MM.1S (cell line): ENCODE results near the gene TTBK1.

Source experiments
- DNase-seq: peaks from one replicate; pipeline ENCODE4 v3.0.0-alpha.2; 2015
- H2AFZ ChIP-seq: fragments of 300-600 bp; sonication (generic); 2 replicates; pipeline ENCODE4 v1.6.0; 2016; ENCODE audit warnings: antibody characterized with exemption, low read length
- H3F3A ChIP-seq: fragments of 300-600 bp; sonication (generic); 2 replicates; pipeline ENCODE4 v1.6.1; 2016; ENCODE audit warnings: mild to moderate bottlenecking, antibody characterized with exemption, low read length, moderate library complexity, mixed read lengths; ENCODE audit not compliant: insufficient read depth
- H3K27ac ChIP-seq: fragments of 300-600 bp; sonication (generic); 2 replicates; pipeline ENCODE4 v1.5.1; 2016; ENCODE audit warnings: mild to moderate bottlenecking, low read length
- H3K27me3 ChIP-seq: fragments of 300-600 bp; sonication (generic); replicated peaks from 2 replicates; pipeline ENCODE4 v1.6.0; 2016; ENCODE audit warnings: low read length; ENCODE audit not compliant: insufficient read depth
- H3K36me3 ChIP-seq: fragments of 300-600 bp; sonication (generic); replicated peaks from 2 replicates; pipeline ENCODE4 v1.6.1; 2016; ENCODE audit warnings: mild to moderate bottlenecking, low read length, mixed read lengths; ENCODE audit not compliant: insufficient read depth
- H3K4me1 ChIP-seq: fragments of 300-600 bp; sonication (generic); 2 replicates; pipeline ENCODE4 v1.6.1; 2016; ENCODE audit warnings: low read length, mixed read lengths
- H3K4me2 ChIP-seq: fragments of 300-600 bp; sonication (generic); 2 replicates; pipeline ENCODE4 v1.6.0; 2016; ENCODE audit warnings: low read depth, low read length
- H3K4me3 ChIP-seq: fragments of 300-600 bp; sonication (generic); 2 replicates; pipeline ENCODE4 v1.5.1; 2016; ENCODE audit warnings: low read length, mixed read lengths
- H3K79me2 ChIP-seq: fragments of 300-600 bp; sonication (generic); 2 replicates; pipeline ENCODE4 v1.6.1; 2016; ENCODE audit warnings: mixed run types, low read length, mixed read lengths
- H3K9ac ChIP-seq: fragments of 300-600 bp; sonication (generic); 2 replicates; pipeline ENCODE4 v1.6.1; 2016; ENCODE audit warnings: low read length, mixed read lengths
- H3K9me2 ChIP-seq: fragments of 300-600 bp; sonication (generic); replicated peaks from 2 replicates; pipeline ENCODE4 v1.6.1; 2016; ENCODE audit warnings: mild to moderate bottlenecking, low read length, mixed read lengths; ENCODE audit not compliant: insufficient read depth
- H3K9me3 ChIP-seq: fragments of 300-600 bp; sonication (generic); replicated peaks from 2 replicates; pipeline ENCODE4 v1.6.1; 2016; ENCODE audit warnings: mild to moderate bottlenecking, low read length, mixed read lengths; ENCODE audit not compliant: insufficient read depth
- H4K20me1 ChIP-seq: fragments of 300-600 bp; sonication (generic); 2 replicates; pipeline ENCODE4 v1.6.1; 2016; ENCODE audit warnings: mild to moderate bottlenecking, low read length, moderate library complexity, mixed read lengths; ENCODE audit not compliant: insufficient read depth
- EZH2 ChIP-seq: fragments of 300-600 bp; sonication (generic); optimal IDR thresholded peaks from 2 replicates; pipeline ENCODE3; 2017; ENCODE audit warnings: low read depth, mild to moderate bottlenecking, antibody characterized with exemption, low read length, mixed read lengths
- EZH2phosphoT487 ChIP-seq: fragments of 300-600 bp; sonication (generic); IDR thresholded peaks from 2 replicates; pipeline ENCODE4 v1.6.1; 2018; ENCODE audit warnings: antibody characterized with exemption, low read length
- TF ChIP-seq, protein P1 (sequence below): fragments of 300-600 bp; sonication (generic); IDR thresholded peaks from 2 replicates; pipeline ENCODE4 v1.5.1; 2016; ENCODE audit warnings: antibody characterized with exemption, low read length, mixed read lengths

The TTBK1 gene

DNA sequence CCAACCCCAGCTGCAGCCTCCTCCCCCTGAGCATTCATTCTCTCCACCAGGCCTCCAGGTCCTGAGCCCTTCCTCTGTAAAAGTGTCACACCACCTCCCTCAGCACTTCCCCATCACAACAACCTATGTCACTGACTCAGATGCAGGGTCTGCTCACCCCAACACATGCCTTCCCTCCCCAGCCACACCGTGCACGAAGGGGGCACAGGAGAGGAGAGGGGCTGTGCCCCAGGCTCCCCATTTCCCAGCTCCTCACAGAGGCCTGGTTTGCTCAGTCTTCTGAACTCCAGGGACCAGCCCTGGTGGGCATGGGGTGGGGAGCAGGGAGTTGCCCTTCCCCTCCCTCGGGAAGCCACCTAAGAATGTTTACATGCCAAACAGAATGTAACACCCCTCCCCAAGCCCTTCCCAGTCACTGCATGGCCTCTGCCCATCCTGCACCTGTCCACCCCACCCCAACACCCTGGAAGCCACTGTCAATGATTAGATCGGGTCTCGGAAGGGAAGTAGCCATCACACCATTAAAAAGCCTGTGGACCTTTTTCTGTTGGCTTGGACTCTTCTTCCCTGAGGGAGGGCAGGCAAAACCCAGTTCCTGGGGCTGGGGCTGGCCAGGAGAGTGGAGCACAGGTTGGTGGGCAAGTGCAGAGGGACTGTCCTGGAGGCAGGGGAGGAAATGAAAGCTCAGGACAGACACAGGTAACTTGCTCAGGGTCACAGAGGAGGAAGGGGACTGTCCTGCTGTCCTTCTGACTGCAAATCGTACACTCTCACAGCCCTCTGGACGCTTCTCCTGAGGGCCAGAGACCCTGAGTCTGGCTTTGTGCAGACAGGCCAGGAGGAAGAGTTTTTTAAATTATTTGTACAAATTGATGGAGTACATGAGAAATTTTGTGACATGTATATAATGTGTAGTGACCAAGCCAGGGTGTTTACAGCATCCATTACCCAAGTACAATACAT, 44.7 kb downstream of the TTBK1 start:
- no peak overlapping the region for H3K9ac ChIP-seq
- no peak overlapping the region for H3K27ac ChIP-seq
- H3K9me3 ChIP-seq: no peaks in the 10 kb centered on the region
- H3K27me3 ChIP-seq: peaks cover 32% of the 10 kb centered on the region
- DNase-seq: no peak
- H4K20me1 ChIP-seq: no peaks in the 10 kb centered on the region
- no peak overlapping the region for H2AFZ ChIP-seq
- H3K36me3 ChIP-seq: no peaks in the 10 kb centered on the region
- no peaks in the 10 kb centered on the region for H3K9me2 ChIP-seq
- no peaks in the 10 kb centered on the region for H3F3A ChIP-seq
- no peak overlapping the region for H3K4me2 ChIP-seq
- TF ChIP-seq, protein P1, sequence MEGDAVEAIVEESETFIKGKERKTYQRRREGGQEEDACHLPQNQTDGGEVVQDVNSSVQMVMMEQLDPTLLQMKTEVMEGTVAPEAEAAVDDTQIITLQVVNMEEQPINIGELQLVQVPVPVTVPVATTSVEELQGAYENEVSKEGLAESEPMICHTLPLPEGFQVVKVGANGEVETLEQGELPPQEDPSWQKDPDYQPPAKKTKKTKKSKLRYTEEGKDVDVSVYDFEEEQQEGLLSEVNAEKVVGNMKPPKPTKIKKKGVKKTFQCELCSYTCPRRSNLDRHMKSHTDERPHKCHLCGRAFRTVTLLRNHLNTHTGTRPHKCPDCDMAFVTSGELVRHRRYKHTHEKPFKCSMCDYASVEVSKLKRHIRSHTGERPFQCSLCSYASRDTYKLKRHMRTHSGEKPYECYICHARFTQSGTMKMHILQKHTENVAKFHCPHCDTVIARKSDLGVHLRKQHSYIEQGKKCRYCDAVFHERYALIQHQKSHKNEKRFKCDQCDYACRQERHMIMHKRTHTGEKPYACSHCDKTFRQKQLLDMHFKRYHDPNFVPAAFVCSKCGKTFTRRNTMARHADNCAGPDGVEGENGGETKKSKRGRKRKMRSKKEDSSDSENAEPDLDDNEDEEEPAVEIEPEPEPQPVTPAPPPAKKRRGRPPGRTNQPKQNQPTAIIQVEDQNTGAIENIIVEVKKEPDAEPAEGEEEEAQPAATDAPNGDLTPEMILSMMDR: no peak
- TF ChIP-seq EZH2 (no peak), EZH2phosphoT487 (no peak)
- no peak overlapping the region for H3K4me3 ChIP-seq
- no peaks in the 10 kb centered on the region for H3K4me1 ChIP-seq
- H3K79me2 ChIP-seq: no peaks in the 10 kb centered on the region

DNA sequence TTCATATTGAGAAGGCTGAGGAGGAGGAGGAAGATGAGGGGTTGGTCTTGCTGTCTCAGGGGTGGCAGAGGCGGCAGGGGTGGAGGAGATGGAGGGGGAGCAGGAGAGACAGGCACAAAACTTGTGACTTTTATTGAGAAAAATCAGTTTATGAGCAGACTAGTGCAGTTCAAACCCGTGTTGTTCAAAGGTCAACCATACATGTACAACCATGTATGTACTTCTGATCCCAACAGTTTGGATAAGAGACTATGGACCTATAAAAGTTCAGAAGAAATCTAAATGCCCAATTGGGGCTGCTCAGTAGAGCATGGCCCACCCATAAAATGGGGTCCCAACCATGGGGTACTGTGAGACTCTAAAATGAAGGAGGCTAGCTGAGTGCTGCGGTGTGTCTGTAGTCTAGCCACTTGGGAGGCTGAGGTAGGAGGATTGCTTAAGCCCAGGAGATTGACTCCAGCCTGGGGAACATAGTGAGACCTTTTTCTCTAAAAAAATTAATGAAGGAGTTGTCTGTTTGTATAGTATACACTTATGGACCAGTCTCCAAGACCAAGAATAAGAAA, 47.1 kb downstream of the TTBK1 start:
- Histone ChIP-seq H3K9me2 (no peaks in the 10 kb centered on the region), H2AFZ (no peak overlapping the region), H3F3A (no peaks in the 10 kb centered on the region), H3K9me3 (no peaks in the 10 kb centered on the region), H4K20me1 (no peaks in the 10 kb centered on the region), H3K36me3 (no peaks in the 10 kb centered on the region), H3K27me3 (peaks cover 11% of the 10 kb centered on the region), H3K27ac (no peak overlapping the region), H3K79me2 (no peaks in the 10 kb centered on the region), H3K9ac (no peak overlapping the region), H3K4me2 (no peak overlapping the region), H3K4me3 (no peak overlapping the region), H3K4me1 (no peaks in the 10 kb centered on the region)
- no peak for TF ChIP-seq EZH2
- TF ChIP-seq EZH2phosphoT487: no peak
- TF ChIP-seq, protein P1: no peak
- no peak for DNase-seq

DNA sequence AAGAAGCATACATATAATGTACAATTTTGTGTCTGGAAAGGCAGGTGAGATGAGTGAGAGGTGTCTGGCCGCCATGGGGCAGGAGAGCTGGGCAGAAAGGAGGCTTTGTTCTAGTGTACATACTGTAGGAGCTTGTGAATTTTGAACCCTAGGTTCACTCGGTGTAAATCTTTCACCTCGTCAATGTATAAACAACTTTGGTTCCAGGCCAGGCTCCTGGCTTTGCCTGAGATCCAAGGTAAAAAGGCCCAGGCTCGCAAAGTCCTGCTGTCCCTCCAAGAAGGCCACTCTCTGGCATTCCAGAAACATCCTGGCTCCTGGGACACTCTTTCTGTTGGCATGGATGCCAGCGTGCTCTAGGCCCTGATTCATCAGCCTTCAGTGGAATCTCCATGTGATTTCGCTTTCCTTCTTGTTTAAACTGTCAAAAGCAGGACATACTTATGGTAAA, 47.6 kb downstream of the TTBK1 start:
- H3K9me3 ChIP-seq: no peaks in the 10 kb centered on the region
- no peaks in the 10 kb centered on the region for H3K36me3 ChIP-seq
- no peak overlapping the region for H3K27ac ChIP-seq
- no peak overlapping the region for H3K9ac ChIP-seq
- peaks cover 6% of the 10 kb centered on the region for H3K27me3 ChIP-seq
- no peaks in the 10 kb centered on the region for H3F3A ChIP-seq
- no peak overlapping the region for H3K4me2 ChIP-seq
- H4K20me1 ChIP-seq: no peaks in the 10 kb centered on the region
- no peak overlapping the region for H2AFZ ChIP-seq
- no peaks in the 10 kb centered on the region for H3K79me2 ChIP-seq
- DNase-seq: no peak
- no peaks in the 10 kb centered on the region for H3K9me2 ChIP-seq
- TF ChIP-seq EZH2phosphoT487 (no peak), EZH2 (no peak)
- TF ChIP-seq, protein P1: no peak
- no peaks in the 10 kb centered on the region for H3K4me1 ChIP-seq
- H3K4me3 ChIP-seq: no peak overlapping the region
